ENCODE measurements around the gene CFAP70.

DNA sequence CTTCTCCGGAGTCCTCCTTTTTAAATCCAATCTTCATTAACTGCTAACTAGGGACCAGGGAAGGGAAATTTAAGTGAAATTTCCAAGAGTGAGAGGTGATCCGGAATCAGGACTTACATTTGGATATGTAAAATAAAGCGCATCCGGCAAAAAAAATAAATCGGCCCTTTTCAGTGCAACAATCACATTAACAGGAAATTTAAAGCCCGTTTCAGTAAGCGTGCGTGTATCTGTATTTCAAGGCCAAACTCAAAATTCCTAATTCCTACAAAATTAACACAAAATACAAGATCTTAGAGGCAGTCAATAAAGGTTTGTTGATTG lies 112.4 kb downstream of the CFAP70 start:
- TF ChIP-seq, protein P1, sequence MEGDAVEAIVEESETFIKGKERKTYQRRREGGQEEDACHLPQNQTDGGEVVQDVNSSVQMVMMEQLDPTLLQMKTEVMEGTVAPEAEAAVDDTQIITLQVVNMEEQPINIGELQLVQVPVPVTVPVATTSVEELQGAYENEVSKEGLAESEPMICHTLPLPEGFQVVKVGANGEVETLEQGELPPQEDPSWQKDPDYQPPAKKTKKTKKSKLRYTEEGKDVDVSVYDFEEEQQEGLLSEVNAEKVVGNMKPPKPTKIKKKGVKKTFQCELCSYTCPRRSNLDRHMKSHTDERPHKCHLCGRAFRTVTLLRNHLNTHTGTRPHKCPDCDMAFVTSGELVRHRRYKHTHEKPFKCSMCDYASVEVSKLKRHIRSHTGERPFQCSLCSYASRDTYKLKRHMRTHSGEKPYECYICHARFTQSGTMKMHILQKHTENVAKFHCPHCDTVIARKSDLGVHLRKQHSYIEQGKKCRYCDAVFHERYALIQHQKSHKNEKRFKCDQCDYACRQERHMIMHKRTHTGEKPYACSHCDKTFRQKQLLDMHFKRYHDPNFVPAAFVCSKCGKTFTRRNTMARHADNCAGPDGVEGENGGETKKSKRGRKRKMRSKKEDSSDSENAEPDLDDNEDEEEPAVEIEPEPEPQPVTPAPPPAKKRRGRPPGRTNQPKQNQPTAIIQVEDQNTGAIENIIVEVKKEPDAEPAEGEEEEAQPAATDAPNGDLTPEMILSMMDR (IDR thresholded peaks at IDR 0.05; ENCODE audit: low read length), result no peak
- TF ChIP-seq EZH2 (IDR thresholded peaks at IDR 0.05; ENCODE audit: borderline replicate concordance, low read length), result no peak
